ENCODE results near the gene CSMD2. TPM values are rescaled to one million over a fixed set of nuclear protein-coding genes. Genes with fewer than 3 reads are reported as not detected.

Gene CSMD2
- total and polyA plus RNA-seq, 2 experiments from 2014 or later: 5.3 to 16.6 TPM

DNA sequence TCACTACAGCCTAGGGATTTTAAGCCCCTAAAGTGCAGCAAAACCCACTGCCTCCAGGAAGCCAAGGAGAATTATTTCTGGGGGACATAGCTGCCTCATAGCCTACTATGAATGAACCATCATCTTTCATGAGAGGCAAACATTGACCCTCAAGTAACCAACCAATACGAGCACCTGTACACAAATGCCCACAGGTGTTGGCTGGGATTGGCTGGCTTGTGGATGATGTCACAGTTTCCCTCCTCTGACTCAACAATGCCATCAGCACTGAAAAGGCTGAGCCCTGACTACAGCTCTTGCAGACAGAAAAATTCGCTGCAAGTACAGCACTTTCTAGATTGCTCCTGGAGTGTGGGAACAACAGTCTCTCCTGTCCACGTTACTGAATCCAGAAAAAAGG is 301.3 kb downstream of the CSMD2 start, which contains the start of gene HMGB4:
Gene HMGB4 (plus strand): TSS at position 301 of the 400 bp plus-strand sequence. CDS start 113 bp downstream, outside the sequence.
- ATAC-seq: no peak
- H3K4me3 ChIP-seq: no peak within 1 kb of the TSS
- no peak within 1 kb of the TSS for H3K27ac ChIP-seq (ENCODE audit: low read depth)
- Mint-ChIP-seq H3K27ac (no peak within 1 kb of the TSS), H3K4me1 (peaks cover 13% of the 10 kb centered on the region), H3K36me3 (ENCODE audit: low read depth) (peaks cover 10% of the 10 kb centered on the region), H3K4me3 (no peak within 1 kb of the TSS), H3K9me3 (peaks cover 4% of the 10 kb centered on the region; the same call in 2 of the 3 replicates), H3K27me3 (ENCODE audit: insufficient read depth, low read depth, poor library complexity) (peaks cover 1% of the 10 kb centered on the region)
- H4K20me1 ChIP-seq (replicated peaks; ENCODE audit: insufficient read depth): no peaks in the 10 kb centered on the region
- no peak within 1 kb of the TSS for H3K4me2 ChIP-seq
- peaks cover 24% of the 10 kb centered on the region for H3K4me1 ChIP-seq (ENCODE audit: insufficient read depth)
- TF ChIP-seq EZH2phosphoT487 (IDR thresholded peaks at IDR 0.05; ENCODE audit: unreplicated experiment): no peak
- TF ChIP-seq ZNF114 (CRISPR knock-in tag; IDR thresholded peaks at IDR 0.05): no peak
- TF ChIP-seq POLR2AphosphoS5 (IDR thresholded peaks at IDR 0.05; ENCODE audit: low read depth): no peak
- TF ChIP-seq NANOG (IDR thresholded peaks at IDR 0.05; ENCODE audit: borderline replicate concordance): no peak
- TF ChIP-seq, protein P1, sequence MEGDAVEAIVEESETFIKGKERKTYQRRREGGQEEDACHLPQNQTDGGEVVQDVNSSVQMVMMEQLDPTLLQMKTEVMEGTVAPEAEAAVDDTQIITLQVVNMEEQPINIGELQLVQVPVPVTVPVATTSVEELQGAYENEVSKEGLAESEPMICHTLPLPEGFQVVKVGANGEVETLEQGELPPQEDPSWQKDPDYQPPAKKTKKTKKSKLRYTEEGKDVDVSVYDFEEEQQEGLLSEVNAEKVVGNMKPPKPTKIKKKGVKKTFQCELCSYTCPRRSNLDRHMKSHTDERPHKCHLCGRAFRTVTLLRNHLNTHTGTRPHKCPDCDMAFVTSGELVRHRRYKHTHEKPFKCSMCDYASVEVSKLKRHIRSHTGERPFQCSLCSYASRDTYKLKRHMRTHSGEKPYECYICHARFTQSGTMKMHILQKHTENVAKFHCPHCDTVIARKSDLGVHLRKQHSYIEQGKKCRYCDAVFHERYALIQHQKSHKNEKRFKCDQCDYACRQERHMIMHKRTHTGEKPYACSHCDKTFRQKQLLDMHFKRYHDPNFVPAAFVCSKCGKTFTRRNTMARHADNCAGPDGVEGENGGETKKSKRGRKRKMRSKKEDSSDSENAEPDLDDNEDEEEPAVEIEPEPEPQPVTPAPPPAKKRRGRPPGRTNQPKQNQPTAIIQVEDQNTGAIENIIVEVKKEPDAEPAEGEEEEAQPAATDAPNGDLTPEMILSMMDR (conservative IDR thresholded peaks at IDR 0.05; ENCODE audit: low read depth in 2 of 2): no peak
- no peak for TF ChIP-seq CREB1 (CRISPR knock-in tag; IDR thresholded peaks at IDR 0.05; ENCODE audit: low read depth)
- TF ChIP-seq JUNB (IDR thresholded peaks at IDR 0.05; ENCODE audit: unreplicated experiment): no peak
- TF ChIP-seq, protein P2, sequence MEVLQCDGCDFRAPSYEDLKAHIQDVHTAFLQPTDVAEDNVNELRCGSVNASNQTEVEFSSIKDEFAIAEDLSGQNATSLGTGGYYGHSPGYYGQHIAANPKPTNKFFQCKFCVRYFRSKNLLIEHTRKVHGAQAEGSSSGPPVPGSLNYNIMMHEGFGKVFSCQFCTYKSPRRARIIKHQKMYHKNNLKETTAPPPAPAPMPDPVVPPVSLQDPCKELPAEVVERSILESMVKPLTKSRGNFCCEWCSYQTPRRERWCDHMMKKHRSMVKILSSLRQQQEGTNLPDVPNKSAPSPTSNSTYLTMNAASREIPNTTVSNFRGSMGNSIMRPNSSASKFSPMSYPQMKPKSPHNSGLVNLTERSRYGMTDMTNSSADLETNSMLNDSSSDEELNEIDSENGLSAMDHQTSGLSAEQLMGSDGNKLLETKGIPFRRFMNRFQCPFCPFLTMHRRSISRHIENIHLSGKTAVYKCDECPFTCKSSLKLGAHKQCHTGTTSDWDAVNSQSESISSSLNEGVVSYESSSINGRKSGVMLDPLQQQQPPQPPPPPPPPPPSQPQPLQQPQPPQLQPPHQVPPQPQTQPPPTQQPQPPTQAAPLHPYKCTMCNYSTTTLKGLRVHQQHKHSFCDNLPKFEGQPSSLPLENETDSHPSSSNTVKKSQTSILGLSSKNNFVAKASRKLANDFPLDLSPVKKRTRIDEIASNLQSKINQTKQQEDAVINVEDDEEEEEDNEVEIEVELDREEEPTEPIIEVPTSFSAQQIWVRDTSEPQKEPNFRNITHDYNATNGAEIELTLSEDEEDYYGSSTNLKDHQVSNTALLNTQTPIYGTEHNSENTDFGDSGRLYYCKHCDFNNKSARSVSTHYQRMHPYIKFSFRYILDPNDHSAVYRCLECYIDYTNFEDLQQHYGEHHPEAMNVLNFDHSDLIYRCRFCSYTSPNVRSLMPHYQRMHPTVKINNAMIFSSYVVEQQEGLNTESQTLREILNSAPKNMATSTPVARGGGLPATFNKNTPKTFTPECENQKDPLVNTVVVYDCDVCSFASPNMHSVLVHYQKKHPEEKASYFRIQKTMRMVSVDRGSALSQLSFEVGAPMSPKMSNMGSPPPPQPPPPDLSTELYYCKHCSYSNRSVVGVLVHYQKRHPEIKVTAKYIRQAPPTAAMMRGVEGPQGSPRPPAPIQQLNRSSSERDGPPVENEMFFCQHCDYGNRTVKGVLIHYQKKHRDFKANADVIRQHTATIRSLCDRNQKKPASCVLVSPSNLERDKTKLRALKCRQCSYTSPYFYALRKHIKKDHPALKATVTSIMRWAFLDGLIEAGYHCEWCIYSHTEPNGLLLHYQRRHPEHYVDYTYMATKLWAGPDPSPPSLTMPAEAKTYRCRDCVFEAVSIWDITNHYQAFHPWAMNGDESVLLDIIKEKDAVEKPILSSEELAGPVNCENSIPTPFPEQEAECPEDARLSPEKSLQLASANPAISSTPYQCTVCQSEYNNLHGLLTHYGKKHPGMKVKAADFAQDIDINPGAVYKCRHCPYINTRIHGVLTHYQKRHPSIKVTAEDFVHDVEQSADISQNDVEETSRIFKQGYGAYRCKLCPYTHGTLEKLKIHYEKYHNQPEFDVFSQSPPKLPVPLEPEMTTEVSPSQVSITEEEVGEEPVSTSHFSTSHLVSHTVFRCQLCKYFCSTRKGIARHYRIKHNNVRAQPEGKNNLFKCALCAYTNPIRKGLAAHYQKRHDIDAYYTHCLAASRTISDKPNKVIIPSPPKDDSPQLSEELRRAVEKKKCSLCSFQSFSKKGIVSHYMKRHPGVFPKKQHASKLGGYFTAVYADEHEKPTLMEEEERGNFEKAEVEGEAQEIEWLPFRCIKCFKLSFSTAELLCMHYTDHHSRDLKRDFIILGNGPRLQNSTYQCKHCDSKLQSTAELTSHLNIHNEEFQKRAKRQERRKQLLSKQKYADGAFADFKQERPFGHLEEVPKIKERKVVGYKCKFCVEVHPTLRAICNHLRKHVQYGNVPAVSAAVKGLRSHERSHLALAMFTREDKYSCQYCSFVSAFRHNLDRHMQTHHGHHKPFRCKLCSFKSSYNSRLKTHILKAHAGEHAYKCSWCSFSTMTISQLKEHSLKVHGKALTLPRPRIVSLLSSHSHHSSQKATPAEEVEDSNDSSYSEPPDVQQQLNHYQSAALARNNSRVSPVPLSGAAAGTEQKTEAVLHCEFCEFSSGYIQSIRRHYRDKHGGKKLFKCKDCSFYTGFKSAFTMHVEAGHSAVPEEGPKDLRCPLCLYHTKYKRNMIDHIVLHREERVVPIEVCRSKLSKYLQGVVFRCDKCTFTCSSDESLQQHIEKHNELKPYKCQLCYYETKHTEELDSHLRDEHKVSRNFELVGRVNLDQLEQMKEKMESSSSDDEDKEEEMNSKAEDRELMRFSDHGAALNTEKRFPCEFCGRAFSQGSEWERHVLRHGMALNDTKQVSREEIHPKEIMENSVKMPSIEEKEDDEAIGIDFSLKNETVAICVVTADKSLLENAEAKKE (CRISPR knock-in tag; IDR thresholded peaks at IDR 0.05): no peak
- TF ChIP-seq ZNF331 (CRISPR knock-in tag; IDR thresholded peaks at IDR 0.05; ENCODE audit: low read depth): no peak
- no peak for TF ChIP-seq EZH2 (IDR thresholded peaks at IDR 0.05; ENCODE audit: low read depth, unreplicated experiment)
- TF ChIP-seq, protein P3, sequence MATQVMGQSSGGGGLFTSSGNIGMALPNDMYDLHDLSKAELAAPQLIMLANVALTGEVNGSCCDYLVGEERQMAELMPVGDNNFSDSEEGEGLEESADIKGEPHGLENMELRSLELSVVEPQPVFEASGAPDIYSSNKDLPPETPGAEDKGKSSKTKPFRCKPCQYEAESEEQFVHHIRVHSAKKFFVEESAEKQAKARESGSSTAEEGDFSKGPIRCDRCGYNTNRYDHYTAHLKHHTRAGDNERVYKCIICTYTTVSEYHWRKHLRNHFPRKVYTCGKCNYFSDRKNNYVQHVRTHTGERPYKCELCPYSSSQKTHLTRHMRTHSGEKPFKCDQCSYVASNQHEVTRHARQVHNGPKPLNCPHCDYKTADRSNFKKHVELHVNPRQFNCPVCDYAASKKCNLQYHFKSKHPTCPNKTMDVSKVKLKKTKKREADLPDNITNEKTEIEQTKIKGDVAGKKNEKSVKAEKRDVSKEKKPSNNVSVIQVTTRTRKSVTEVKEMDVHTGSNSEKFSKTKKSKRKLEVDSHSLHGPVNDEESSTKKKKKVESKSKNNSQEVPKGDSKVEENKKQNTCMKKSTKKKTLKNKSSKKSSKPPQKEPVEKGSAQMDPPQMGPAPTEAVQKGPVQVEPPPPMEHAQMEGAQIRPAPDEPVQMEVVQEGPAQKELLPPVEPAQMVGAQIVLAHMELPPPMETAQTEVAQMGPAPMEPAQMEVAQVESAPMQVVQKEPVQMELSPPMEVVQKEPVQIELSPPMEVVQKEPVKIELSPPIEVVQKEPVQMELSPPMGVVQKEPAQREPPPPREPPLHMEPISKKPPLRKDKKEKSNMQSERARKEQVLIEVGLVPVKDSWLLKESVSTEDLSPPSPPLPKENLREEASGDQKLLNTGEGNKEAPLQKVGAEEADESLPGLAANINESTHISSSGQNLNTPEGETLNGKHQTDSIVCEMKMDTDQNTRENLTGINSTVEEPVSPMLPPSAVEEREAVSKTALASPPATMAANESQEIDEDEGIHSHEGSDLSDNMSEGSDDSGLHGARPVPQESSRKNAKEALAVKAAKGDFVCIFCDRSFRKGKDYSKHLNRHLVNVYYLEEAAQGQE (IDR thresholded peaks at IDR 0.05; ENCODE audit: unreplicated experiment): no peak
- no peak for TF ChIP-seq STAT1 (IDR thresholded peaks at IDR 0.05; ENCODE audit: unreplicated experiment)
- TF ChIP-seq, protein P4, sequence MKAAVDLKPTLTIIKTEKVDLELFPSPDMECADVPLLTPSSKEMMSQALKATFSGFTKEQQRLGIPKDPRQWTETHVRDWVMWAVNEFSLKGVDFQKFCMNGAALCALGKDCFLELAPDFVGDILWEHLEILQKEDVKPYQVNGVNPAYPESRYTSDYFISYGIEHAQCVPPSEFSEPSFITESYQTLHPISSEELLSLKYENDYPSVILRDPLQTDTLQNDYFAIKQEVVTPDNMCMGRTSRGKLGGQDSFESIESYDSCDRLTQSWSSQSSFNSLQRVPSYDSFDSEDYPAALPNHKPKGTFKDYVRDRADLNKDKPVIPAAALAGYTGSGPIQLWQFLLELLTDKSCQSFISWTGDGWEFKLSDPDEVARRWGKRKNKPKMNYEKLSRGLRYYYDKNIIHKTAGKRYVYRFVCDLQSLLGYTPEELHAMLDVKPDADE (IDR thresholded peaks at IDR 0.05): no peak
- no peaks in the 10 kb centered on the region for H3K36me3 ChIP-seq (ENCODE audit: insufficient read depth)
- H3K9me2 ChIP-seq (ENCODE audit: insufficient read depth): no peaks in the 10 kb centered on the region
- no peaks in the 10 kb centered on the region for H3F3A ChIP-seq (replicated peaks; ENCODE audit: low read depth)
- H2AFZ ChIP-seq: no peak within 1 kb of the TSS
- no peaks in the 10 kb centered on the region for H3K27me3 ChIP-seq (ENCODE audit: insufficient read depth)
- no peak for DNase-seq (ENCODE audit: low spot score)
- no peaks in the 10 kb centered on the region for H3K79me2 ChIP-seq (replicated peaks; ENCODE audit: insufficient read depth)
